GM10248 (cell line): ENCODE data around the gene KIF3C.

ENCODE experiments used
- CTCF ChIA-PET: fragments of 300-600 bp; sonication (Branson Sonifier 250); formaldehyde crosslinking; extraction: SDS; loops from one replicate; lab custom pipeline; 2021; ENCODE audit warnings: antibody characterized with exemption; lab: Yijun Ruan, JAX
- POLR2A ChIA-PET: fragments of 350-650 bp; sonication (Branson Sonifier 250); formaldehyde crosslinking; extraction: SDS; loops from one replicate; lab custom pipeline; 2020; ENCODE audit warnings: antibody characterized with exemption; lab: Yijun Ruan, JAX
- DNase-seq: peaks from one replicate; pipeline ENCODE4 v3.0.0; 2012; ENCODE audit errors: extremely low spot score
- CTCF ChIP-seq: IDR thresholded peaks from 2 replicates; pipeline ENCODE4 v1.5.1; 2012; ENCODE audit warnings: mild to moderate bottlenecking, low read depth; ENCODE audit errors: extremely low read depth, missing control alignments, control extremely low read depth

KIF3C gene

GRCh38 chr2:25955869-25956535, 26.3 kb downstream of the KIF3C start:
- no peak for TF ChIP-seq CTCF
- DNase-seq = no peak
- CTCF ChIA-PET = interaction anchor here (0.9 to 2.2 kb wide), 5 partner anchors 17 to 189 kb away, joined by 3 to 13 read pairs (median 3); no protein-coding TSS in a partner anchor
- POLR2A ChIA-PET = interaction anchor here (0.6 kb wide), 1 partner anchor 652 kb away, joined by 6 read pairs; no protein-coding TSS in a partner anchor

GRCh38 chr2:25955036-25955435, 27.3 kb downstream of the KIF3C start:
- ChIA-PET CTCF (interaction anchor here (1.2 to 1.9 kb wide), 2 partner anchors 10 to 190 kb away, joined by 3 to 13 read pairs; no protein-coding TSS in a partner anchor), POLR2A (no interaction called here)
- no peak for DNase-seq
- TF ChIP-seq CTCF = no peak

- ChIA-PET POLR2A (no interaction called here), CTCF (interaction anchor here (1.2 kb wide), 1 partner anchor 9 kb away, joined by 3 read pairs; no protein-coding TSS in a partner anchor)
- TF ChIP-seq CTCF = no peak
- DNase-seq = no peak
Observed at GRCh38 chr2:25954199-25954752, 28.0 kb downstream of the KIF3C start.

GRCh38 chr2:25951071-25951547, 31.2 kb downstream of the KIF3C start:
- CTCF ChIA-PET = interaction anchor here (0.7 to 3.9 kb wide), 47 partner anchors 8 to 1489 kb away, joined by 3 to 33 read pairs (median 4); partner anchors contain the start of gene KIF3C
- TF ChIP-seq CTCF = peak; percentile 93
- peak; percentile 84 for DNase-seq
- POLR2A ChIA-PET = no interaction called here

- CTCF ChIA-PET = interaction anchor here (0.9 to 1.3 kb wide), 4 partner anchors 12 to 236 kb away, joined by 3 to 4 read pairs (median 3); no protein-coding TSS in a partner anchor
- POLR2A ChIA-PET = no interaction called here
- no peak for TF ChIP-seq CTCF
- DNase-seq = no peak
Observed at GRCh38 chr2:25948437-25948836, 33.9 kb downstream of the KIF3C start.

- no peak for DNase-seq
- CTCF ChIA-PET = interaction anchor here (5.3 kb wide), 1 partner anchor 10 kb away, joined by 33 read pairs; no protein-coding TSS in a partner anchor
- no peak for TF ChIP-seq CTCF
- POLR2A ChIA-PET = interaction anchor here (0.6 kb wide), 1 partner anchor 144 kb away, joined by 4 read pairs; no protein-coding TSS in a partner anchor
Observed at GRCh38 chr2:25941042-25941441, 41.3 kb downstream of the KIF3C start.
